NCI-H187 treated with DMSO at 0.1 percent for 48 hours (cell line): Measurements from ENCODE around the gene MOXD1.

ENCODE experiments used
- DNase-seq: peaks from one replicate; lab custom pipeline; 2025; lab: John Stamatoyannopoulos, UW

The MOXD1 gene

GRCh38 chr6:132399376-132400074, 1.8 kb downstream of the MOXD1 start:
- no peak for DNase-seq

GRCh38 chr6:132395015-132395597, 6.2 kb downstream of the MOXD1 start:
- no peak for DNase-seq

DNA sequence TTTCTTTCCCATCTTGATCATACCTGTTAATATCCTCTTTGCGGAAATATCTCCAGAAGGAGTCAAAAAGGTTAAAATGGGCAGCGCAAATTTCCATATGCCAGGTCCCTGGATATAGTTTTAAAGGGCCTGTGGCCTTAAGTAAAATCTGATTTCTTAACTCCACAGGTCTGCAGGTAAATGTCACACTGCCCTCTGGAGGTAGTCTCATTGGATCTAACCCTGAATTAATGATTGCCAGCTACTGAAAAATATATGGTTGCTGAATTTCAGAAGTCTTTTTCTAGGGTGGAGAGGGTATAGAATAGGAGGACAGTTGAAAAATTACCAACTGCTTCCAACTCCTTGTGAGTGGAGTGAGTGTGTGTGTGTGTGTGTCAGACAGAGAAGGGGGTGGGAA, 8.5 kb downstream of the MOXD1 start:
- DNase-seq, result no peak

DNA sequence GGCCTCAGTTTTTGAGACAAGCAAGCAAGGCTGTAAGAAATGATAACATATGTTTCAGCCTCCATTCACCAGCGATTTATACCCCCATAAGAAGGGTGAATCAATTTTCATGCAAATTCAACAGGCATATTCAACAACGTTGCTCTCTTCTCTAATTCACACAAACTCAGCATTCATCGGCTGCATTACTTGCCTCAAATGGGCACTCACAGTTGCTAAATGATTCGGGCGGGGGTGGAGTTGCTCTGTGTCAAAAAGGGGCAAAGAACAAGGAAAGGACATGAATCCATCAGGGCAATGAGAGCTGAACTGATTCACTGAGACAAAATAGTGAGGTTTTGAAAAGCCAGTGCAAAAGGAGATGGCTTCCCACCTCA, 9.0 kb downstream of the MOXD1 start:
- no peak for DNase-seq

DNA sequence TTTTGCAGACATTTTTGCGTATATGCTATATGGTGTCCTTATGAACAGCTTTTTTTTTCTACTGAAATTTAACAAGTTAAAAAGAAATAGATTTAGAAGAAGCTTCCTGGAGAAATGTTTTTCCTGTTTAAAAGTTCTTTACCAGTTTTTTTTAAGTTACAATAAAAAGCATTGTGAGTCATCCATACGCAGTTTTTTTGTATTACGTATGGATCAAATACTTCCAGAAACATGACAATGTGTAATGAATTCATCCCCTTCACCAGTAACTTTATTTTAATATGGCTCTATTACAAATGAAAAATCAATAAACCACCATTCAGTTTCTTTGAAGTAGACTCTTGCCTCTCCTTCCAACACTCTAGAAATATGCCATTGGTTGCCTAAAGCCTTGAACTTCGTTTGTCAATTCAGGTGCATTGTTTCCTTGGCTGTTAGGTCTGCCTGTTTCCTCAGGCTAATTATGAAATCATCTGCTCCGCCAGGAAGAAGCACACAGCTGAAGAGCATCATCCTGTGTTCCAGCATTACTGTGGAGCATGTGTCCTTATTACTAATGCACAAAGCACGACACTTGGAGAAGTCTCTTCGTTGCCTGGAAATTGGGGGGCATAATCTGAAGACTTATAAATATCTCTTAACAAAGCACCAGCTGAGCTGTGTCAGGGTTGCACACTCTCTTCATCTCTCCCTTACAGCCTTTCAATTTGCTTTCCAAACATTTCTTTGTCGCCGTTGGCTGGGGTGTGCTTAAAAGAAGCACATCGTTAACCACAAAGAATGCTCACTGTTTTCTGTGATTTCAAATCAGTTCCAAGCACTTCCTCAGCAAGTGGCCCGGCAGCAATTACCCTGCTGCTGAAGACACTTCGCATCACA, 9.6 kb downstream of the MOXD1 start:
- DNase-seq, result no peak

- DNase-seq, result no peak
Measured at GRCh38 chr6:132390451-132390850, 10.8 kb downstream of the MOXD1 start.

GRCh38 chr6:132390017-132390416, 11.3 kb downstream of the MOXD1 start:
- no peak for DNase-seq

DNA sequence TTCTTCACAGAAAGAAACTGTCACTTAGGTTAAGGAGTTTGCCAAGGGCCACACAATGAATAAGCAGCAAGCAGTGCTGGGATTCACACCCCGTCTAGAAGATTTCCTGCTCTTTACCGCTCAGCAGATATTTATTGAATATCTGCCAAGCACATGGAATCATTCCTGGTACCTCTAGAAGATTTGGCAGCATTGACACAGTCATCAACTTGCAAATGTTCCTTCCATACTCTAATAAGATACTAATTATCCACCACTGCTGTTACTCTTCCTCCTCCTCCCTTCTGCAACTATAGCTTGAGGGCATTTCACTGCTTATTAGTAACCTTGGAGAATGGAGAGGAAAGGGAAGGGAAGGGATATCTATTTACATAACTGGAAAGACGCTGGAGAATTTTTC, 13.0 kb downstream of the MOXD1 start:
- DNase-seq, result no peak

DNA sequence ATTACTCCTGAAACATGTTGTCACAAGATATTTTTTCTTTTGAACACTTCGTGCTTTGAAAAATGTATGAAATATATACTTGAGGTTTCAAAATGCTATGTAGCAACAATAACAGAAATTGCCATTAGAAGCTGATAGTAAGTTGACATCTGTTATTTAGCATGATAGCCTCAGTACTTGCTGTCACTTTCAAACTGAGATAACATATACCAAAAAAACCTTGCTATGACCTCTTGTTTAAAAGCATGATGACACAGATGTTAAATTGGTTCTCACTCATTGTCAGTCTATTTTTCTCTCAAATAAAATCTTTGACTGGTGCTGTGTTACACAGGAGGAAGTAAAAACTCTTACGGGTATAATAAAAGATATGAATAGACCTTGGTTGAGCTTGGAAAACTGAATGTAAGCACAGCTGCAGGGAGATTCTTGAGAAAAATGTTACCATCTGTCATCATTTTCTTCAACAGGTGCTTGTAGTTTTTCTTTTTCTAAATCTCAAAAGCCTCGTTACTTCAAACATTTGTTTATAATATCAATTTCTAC, 18.6 kb downstream of the MOXD1 start:
- DNase-seq, result no peak

DNA sequence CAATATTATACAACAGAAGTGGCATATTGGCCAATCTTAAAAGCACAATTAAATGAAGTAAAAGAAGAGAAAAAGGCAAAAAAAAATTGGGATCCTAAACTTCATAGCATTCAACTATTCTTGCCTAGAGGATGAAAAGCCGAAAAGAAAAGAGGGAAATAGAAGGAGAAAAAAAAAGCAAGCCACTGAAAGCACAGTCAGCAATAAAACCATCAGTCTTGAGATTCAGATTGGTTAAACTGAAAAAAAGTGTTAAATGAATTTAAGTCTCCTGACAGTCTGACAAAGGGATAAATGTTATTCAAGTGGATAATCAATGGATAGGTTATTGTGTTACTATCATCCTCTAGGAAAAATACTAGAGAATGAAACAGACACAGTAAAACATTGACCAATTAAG, 19.9 kb downstream of the MOXD1 start:
- DNase-seq, result no peak

GRCh38 chr6:132380358-132381029, 20.8 kb downstream of the MOXD1 start:
- DNase-seq, result no peak

DNA sequence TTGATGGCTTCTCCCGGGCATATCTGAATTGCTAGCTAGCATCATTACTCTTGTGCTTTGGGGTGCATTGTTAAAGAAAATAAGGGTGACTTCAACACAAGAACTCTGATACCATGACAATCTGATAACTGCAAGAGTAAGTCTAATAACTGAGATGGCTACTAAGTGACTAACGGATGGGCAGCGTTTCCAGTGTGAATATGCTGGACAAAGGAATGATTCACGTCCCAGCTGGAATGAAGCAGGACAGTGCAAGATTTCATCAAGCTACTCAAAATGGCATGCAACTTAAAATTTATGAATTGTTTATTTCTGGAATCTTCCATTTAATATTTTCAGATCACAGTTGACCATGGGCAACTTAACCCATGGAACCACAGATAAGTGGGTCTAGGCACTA, 31.7 kb downstream of the MOXD1 start:
- no peak for DNase-seq

DNA sequence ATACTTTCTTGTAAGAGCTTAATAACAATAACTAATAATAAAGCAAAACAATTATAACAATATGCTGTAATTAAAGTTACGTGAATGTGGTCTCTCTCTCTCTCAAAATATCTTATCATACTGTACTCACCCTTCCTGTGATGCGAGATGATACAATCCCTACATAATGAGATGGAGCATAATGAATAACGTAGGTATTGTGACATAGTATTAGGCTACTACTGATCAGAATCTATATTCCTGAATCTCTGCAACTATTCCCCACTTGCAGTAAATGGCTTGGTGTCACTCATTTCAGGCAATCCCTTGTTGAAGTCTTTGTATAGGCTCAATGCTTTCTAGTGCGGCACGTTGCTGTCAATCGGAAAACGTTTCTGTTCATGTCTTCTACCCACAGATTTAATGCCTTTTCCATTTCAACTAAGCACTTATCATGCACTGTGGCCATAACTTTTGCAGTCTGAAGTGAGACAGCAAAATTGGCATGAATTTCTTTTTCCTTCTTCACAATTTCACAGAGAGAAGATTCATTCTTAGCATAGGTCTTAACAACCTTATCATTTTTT, 32.3 kb downstream of the MOXD1 start:
- no peak for DNase-seq

GRCh38 chr6:132365281-132365907, 35.9 kb downstream of the MOXD1 start:
- no peak for DNase-seq

GRCh38 chr6:132364306-132365074, 36.8 kb downstream of the MOXD1 start:
- DNase-seq, result no peak

- no peak for DNase-seq
Measured at GRCh38 chr6:132362442-132363185, 38.7 kb downstream of the MOXD1 start.

GRCh38 chr6:132361101-132361500, 40.2 kb downstream of the MOXD1 start:
- DNase-seq, result no peak

DNA sequence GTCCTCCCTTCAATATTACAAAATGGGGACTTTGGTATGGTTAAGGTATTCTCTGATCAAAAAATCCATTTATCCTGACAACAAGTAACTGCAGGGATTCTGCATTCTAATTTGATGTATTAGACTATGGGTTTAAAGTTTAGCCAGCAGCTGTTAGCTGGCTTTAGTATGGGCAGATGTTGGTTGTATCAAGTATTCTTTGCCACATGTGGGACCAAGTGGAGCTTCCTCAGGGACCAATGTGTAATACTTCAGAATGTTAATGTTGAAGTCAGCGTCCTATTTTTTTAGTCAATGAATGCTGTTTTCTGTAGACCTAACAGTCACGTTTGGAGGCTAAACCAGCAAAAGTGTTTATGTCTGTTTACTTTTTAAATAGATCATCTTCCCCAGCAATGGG, 41.4 kb downstream of the MOXD1 start:
- DNase-seq, result no peak

DNA sequence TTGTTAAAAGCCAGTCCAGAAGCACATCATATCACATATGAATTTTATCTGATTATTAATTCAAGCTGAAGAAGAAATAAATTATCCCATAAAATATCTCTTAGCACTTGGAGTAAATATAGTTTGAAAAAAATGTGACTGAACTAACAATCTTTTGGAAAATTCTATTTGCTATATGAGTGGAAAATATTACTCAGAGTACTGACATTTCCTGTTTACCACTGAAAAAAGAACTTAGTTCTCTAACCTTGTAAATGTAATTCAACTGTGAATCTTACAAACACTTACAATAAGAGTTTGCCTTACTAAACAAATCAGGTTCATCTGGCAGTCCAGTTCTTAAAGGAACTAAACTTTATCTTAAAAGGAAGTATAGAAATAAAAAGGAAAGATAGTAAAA, 44.2 kb downstream of the MOXD1 start:
- no peak for DNase-seq
